Adrenal gland (tissue), 12 donors: ENCODE data around the gene OSBP2. TPM values are rescaled to one million over a fixed set of nuclear protein-coding genes. Genes with fewer than 3 reads are reported as not detected.

ENCODE experiments used
- DNase-seq, 7 donors: peaks; one replicate each; pipeline ENCODE4 v3.0.0-alpha.2; 2019 to 2020
- H3K27ac ChIP-seq, 5 donors: fragments of 200-600 bp; sonication (generic) in 4 of 5; 1 replicate in 3 of 5; 2 replicates in 2 of 5; pipeline versions ENCODE4 v1.5.1 to v1.8.0; 2016 to 2020; ENCODE audit warnings: mild to moderate bottlenecking in 1 of 5
- H3K27me3 ChIP-seq: fragments of 200-600 bp; 2 replicates; pipeline ENCODE4 v1.8.0; 2021
- H3K36me3 ChIP-seq, 2 donors: fragments of 200-600 bp; replicated peaks in 1 of 2; 1 replicate in 1 of 2; 2 replicates in 1 of 2; pipeline versions ENCODE4 v1.5.1 to v1.8.0; 2018 to 2022
- H3K4me1 ChIP-seq, 2 donors: fragments of 200-600 bp; replicated peaks in 1 of 2; 1 replicate in 1 of 2; 2 replicates in 1 of 2; pipeline versions ENCODE4 v1.5.1 to v1.8.0; 2018 to 2021
- H3K4me3 ChIP-seq, 4 donors: fragments of 200-600 bp; sonication (generic) in 3 of 4; one replicate each; pipeline ENCODE4 v1.5.1; 2016 to 2018
- H3K9me3 ChIP-seq, 3 donors: fragments of 200-600 bp; sonication (generic) in 1 of 3; replicated peaks in 1 of 3; 1 replicate in 2 of 3; 2 replicates in 1 of 3; pipeline versions ENCODE4 v1.5.1 to v1.8.0; 2016 to 2021
- CTCF ChIP-seq, 6 experiments: fragments of 450-650 bp in 4 of 6; fragments of 200-600 bp in 2 of 6; sonication (generic) in 1 of 6; IDR thresholded peaks; 1 replicate in 5 of 6; 2 replicates in 1 of 6; pipeline versions ENCODE4 v1.5.1 to v1.8.0; 2016 to 2021; ENCODE audit warnings: antibody characterized with exemption in 6 of 6, mild to moderate bottlenecking in 2 of 6, moderate library complexity in 1 of 6
- POLR2A ChIP-seq, 2 donors: fragments of 450-650 bp; IDR thresholded peaks; one replicate each; pipeline ENCODE4 v1.6.1; 2017; ENCODE audit warnings: antibody characterized with exemption in 2 of 2, mild to moderate bottlenecking in 2 of 2, moderate library complexity in 1 of 2
- WGBS, 4 donors: extraction: QIAGEN DNeasy Blood & Tissue Kit in 2 of 4; methylation state at CpG; one replicate each; pipeline versions ENCODE4 v1.1.5 to v1.1.7; 2013 to 2017; 5-methylcytosine and 5-hydroxymethylcytosine counted together
- intact Hi-C, 2 donors: fragments of 100-400 bp; cut with DNase I; formaldehyde crosslinking; loops; one replicate each; pipeline versions ENCODE4 v1.14.1 to v1.15.0; 2022 to 2023
- polyA plus RNA-seq, 3 donors: library from polyadenylated mRNA; stranded (reverse); fragments of 200-250 nt in 2 of 3; fragments of 350-450 nt in 1 of 3; fragmentation: Illumina TruSeq in 1 of 3; extraction: RNeasy Lipid Tissue Mini Kit (QIAGEN cat#74804) in 1 of 3; gene quantifications; one replicate each; pipeline ENCODE4 v1.2.3, GENCODE V29; 2013 to 2014
- total RNA-seq, 9 donors: library from RNA; depleted of rRNA in 4 of 9; stranded (reverse); fragments of >200 nt in 4 of 9; fragments of 120-200 nt in 1 of 9; fragmentation: NEBNext Ultra II Directional in 1 of 9; extraction: Animal tissue kit (Norgen Biotek cat#: 25700) in 1 of 9; gene quantifications; one replicate each; pipeline versions ENCODE4 v1.1.0 to v1.2.4, GENCODE V29; 2013 to 2023
- donor health status: healthy with polysubstance abuse.
- donor health status: Bipolar disorder and iron deficiency.
- donor health status: DM: yes; HTN: yes; CAD: no.
- donor health status: DM: no; HTN: no; CAD: no.
- donor health status: DM: no; HTN: no; CAD: no.
- donor health status: DM: yes; HTN: yes; CAD: no.

OSBP2 gene
- total and polyA plus RNA-seq, 12 donors, result 7.3 to 35.6 (median 19.7) TPM

DNA sequence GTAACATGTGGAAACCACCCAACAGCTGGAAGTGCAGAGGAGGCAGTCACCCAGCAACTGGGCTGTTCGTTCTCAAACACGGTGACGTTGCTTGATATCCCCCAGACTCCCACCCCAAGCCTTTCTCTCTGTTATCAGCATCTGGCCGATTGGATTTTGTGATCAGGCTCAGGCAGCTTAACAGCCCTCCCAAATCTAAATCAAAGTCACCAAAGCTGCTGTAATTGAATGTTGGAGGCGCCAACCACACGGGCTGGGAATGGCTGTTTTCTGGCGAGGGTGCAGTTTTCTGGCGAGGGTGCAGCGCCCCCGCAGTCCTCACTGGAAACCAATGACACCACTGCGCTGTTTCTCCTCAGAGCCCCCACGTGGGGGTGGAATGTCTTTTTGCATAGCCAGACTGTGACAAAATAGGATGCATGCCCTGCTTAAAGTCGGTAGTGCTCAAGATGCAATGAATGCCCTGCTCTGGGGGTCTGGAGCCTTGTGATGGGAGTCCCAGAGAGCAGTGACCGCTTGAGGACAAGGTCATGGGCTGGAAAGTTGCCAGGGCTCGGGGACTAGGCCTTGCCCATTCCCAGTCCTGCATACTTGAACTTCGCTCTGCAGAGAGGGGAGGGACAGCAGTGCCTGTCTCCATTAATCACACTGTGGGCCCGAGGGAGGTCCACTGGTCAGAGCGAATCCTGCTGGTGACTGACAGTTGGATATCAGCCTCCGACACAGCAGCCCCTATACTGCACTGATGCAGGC, 168.6 kb downstream of the OSBP2 start:
- no peaks in the 10 kb centered on the region for H3K36me3 ChIP-seq
- no peak overlapping the region for H3K27ac ChIP-seq
- H3K4me1 ChIP-seq, result peaks cover 0 to 2% of the 10 kb centered on the region in 2 donors
- TF ChIP-seq CTCF (IDR thresholded peaks at IDR 0.05), result no peak
- TF ChIP-seq POLR2A (IDR thresholded peaks at IDR 0.05), result no peak
- intact Hi-C loops, result no loop called here
- H3K9me3 ChIP-seq, result no peaks in the 10 kb centered on the region
- 56 to 67% (median 64%) methylated on average over 13 to 19 of the region's 19 CpGs for WGBS, 4 donors
- DNase-seq, result peak in 3 of 7 donors; percentile 13 to 48 (median 26)
- no peak overlapping the region for H3K4me3 ChIP-seq
- no peaks in the 10 kb centered on the region for H3K27me3 ChIP-seq

DNA sequence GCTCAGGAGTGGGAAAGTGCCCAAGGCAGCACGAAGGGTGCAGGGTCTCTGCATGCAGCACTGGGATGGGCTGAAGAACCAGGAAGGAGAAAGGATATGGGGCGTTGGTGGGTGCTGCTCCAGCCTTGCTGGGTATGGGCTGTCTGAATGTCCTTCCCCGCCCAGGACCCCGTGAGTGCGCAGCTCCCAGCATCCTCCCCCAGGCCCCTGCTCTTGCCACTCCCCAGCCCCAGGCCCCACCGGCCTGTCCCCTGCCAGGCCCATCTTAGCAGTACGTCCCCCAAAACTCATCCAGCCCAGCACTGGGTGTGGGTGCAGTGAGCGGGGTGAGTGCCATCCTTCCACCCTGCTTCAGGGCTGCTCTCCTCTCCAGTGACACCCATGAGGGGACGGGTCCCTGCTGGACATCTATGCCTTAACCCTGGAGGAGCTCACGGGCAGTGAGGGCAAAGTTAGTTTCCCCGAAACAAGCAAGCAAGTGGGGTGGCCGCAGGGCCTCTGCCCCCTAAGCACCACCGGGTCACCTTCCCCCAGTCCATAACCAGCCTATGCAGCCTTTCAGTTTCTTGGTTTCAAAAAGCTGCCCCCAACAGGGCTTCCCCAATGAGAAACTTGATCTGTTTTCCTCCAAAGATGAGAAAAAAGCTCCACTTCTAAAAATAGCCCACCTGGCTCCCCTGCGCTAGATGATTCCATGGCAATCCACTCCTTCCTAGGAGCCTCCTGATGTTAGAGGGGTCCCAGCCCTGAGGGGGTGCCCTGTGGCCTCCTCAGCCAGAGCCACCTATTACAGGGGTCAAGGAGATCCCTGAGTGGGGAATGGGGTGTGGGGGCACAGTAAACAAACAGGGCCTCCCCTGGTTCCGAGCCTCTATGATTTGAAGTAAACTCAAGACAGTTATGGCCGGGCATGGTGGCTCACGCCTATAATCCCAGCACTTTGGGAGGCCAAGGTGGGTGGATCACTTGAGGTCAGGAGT, 170.1 kb downstream of the OSBP2 start:
- H3K4me1 ChIP-seq, result peaks cover 0 to 15% of the 10 kb centered on the region in 2 donors
- 95 to 99% (median 96%) methylated on average over 8 to 17 of the region's 17 CpGs for WGBS, 4 donors
- peak in 4 of 7 donors; percentile 7 to 40 (median 12) for DNase-seq
- no peaks in the 10 kb centered on the region for H3K9me3 ChIP-seq
- H3K36me3 ChIP-seq, result no peaks in the 10 kb centered on the region
- H3K27ac ChIP-seq, result no peak overlapping the region
- intact Hi-C loops, result no loop called here
- no peaks in the 10 kb centered on the region for H3K27me3 ChIP-seq
- TF ChIP-seq CTCF (IDR thresholded peaks at IDR 0.05), result no peak
- TF ChIP-seq POLR2A (IDR thresholded peaks at IDR 0.05), result no peak
- H3K4me3 ChIP-seq, result no peak overlapping the region

DNA sequence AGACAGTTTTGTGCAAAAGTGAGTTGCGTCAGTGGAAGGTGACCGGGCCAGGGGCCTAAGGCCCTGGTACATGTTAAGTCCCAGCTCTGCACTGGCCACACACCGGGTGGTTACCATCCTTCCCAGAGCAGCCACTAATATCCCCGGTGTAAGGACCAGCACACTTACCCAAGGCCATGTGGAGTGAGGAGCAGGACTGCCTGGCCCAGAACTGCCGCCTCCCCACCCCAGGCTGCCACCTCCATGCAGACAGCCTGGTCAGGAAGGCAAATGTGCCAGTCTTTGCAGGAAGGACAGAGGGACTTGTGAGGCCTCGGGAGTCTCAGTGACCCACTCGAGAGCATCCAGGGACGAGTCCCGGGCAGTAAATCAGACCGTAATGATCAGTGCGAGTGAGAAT, 171.0 kb downstream of the OSBP2 start:
- WGBS, 4 donors, result 91 to 94% (median 94%) methylated on average over 9 to 11 of the region's 11 CpGs
- H3K4me1 ChIP-seq, result peaks cover 0 to 15% of the 10 kb centered on the region in 2 donors
- H3K27ac ChIP-seq, result no peak overlapping the region
- peak in 3 of 7 donors; percentile 7 to 46 (median 13) for DNase-seq
- H3K36me3 ChIP-seq, result no peaks in the 10 kb centered on the region
- no peaks in the 10 kb centered on the region for H3K27me3 ChIP-seq
- no peak overlapping the region for H3K4me3 ChIP-seq
- no peaks in the 10 kb centered on the region for H3K9me3 ChIP-seq
- intact Hi-C loops, result no loop called here
- TF ChIP-seq POLR2A (IDR thresholded peaks at IDR 0.05), result no peak
- no peak for TF ChIP-seq CTCF (IDR thresholded peaks at IDR 0.05)

GRCh38 chr22:30866216-30866615, 171.5 kb downstream of the OSBP2 start:
- Histone ChIP-seq H3K27ac (no peak overlapping the region), H3K9me3 (no peaks in the 10 kb centered on the region), H3K4me1 (peaks cover 0 to 15% of the 10 kb centered on the region in 2 donors), H3K27me3 (no peaks in the 10 kb centered on the region), H3K4me3 (no peak overlapping the region), H3K36me3 (no peaks in the 10 kb centered on the region)
- TF ChIP-seq POLR2A (IDR thresholded peaks at IDR 0.05), result no peak
- TF ChIP-seq CTCF (IDR thresholded peaks at IDR 0.05), result no peak
- intact Hi-C loops, result no loop called here
- WGBS, 4 donors, result 82 to 94% (median 86%) methylated on average over 8 of the region's 8 CpGs
- DNase-seq, result no peak
